ENCODE data around the gene MINDY3.

GRCh38 chr10:15751046-15751445 lies 109.3 kb downstream of the MINDY3 start:
- TF ChIP-seq EP300 (IDR thresholded peaks at IDR 0.05) (no peak), POLR2AphosphoS5 (IDR thresholded peaks at IDR 0.05) (no peak), POLR2A (IDR thresholded peaks at IDR 0.05) (no peak), CTCF (IDR thresholded peaks at IDR 0.05) (no peak)
